Activated B cell treated with CpG ODN at 0.5 μM for 24 hours (primary cell): Measurements from ENCODE around the gene PRRT2. TPM values are rescaled to one million over a fixed set of nuclear protein-coding genes. Genes with fewer than 3 reads are reported as not detected.

Experiments used
- ATAC-seq: fragments of 200-7000 bp; cut with Tn5 transposase; one replicate; pipeline ENCODE4 v1.10.0; 2021; ENCODE audit warnings: low read depth, mild to moderate bottlenecking, moderate library complexity
- CTCF ChIA-PET: fragments of 350-600 bp; sonication (Branson Sonifier 250); formaldehyde crosslinking; loops from one replicate; lab custom pipeline; 2021; ENCODE audit warnings: antibody characterized with exemption; lab: Charles Lee
- POLR2A ChIA-PET: fragments of 350-600 bp; sonication (Branson Sonifier 250); formaldehyde crosslinking; loops from one replicate; lab custom pipeline; 2021; ENCODE audit warnings: antibody characterized with exemption; lab: Charles Lee
- DNase-seq: peaks from one replicate; pipeline ENCODE4 v3.0.0; 2022
- H3K27ac Mint-ChIP-seq: one replicate; pipeline ENCODE4 v1.8.0; 2020; ENCODE audit warnings: mixed read lengths
- H3K27me3 Mint-ChIP-seq: one replicate; pipeline ENCODE4 v1.8.0; 2021; ENCODE audit warnings: mixed read lengths
- H3K36me3 Mint-ChIP-seq: one replicate; pipeline ENCODE4 v1.8.0; 2021; ENCODE audit warnings: low read depth, mixed read lengths
- H3K4me1 Mint-ChIP-seq: one replicate; pipeline ENCODE4 v1.8.0; 2021; ENCODE audit warnings: mixed read lengths
- H3K4me3 Mint-ChIP-seq: one replicate; pipeline ENCODE4 v1.8.0; 2020; ENCODE audit warnings: mild to moderate bottlenecking, mixed read lengths
- H3K9me3 Mint-ChIP-seq: one replicate; pipeline ENCODE4 v1.8.0; 2020; ENCODE audit warnings: mixed read lengths
- intact Hi-C: fragments of 100-400 bp; cut with micrococcal nuclease; formaldehyde crosslinking; loops from one replicate; pipeline ENCODE4 v1.15.1; 2024
- total RNA-seq: library from RNA; stranded (reverse); gene quantifications from 2 replicates; pipeline ENCODE4 v1.2.3, GENCODE V29; 2022
- TF ChIP-seq, protein P1 (sequence below): fragments of 200-600 bp; IDR thresholded peaks from one replicate; pipeline ENCODE4 v1.8.0; 2022; ENCODE audit warnings: antibody characterized with exemption, mild to moderate bottlenecking

PRRT2 gene
- total RNA-seq, 1 donor from 2014 or later, result 0.11 TPM

DNA sequence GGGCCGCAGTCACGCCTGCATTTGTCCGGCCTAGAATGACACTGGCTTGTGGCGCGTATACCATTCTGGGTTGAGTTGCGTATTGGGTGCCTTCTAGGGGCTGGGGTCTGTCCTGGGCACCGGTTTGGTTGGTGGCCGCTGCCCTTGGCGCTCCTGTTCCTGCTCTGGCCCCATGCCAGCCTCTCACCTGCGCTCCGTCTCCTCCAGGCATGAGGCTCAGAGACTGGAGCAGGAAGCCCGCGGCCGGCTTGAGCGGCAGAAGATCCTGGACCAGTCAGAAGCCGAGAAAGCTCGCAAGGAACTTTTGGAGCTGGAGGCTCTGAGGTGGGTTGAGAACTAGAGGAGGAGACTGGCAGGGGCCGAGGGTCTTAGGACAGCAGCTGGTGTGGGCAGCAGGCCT lies 33.7 kb downstream of the PRRT2 start:
- ATAC-seq, result no peak
- Mint-ChIP-seq H3K4me3 (no peak overlapping the region), H3K9me3 (no peaks in the 10 kb centered on the region), H3K4me1 (no peaks in the 10 kb centered on the region), H3K27ac (no peak overlapping the region), H3K27me3 (no peaks in the 10 kb centered on the region), H3K36me3 (peaks cover 57% of the 10 kb centered on the region)
- intact Hi-C loops, result no loop called here
- DNase-seq, result no peak
- ChIA-PET CTCF (interaction anchor here (0.6 to 1.1 kb wide), 2 partner anchors 38 to 178 kb away, joined by 3 read pairs; partner anchors contain the start of gene C16orf92), POLR2A (no interaction called here)
- TF ChIP-seq, protein P1, sequence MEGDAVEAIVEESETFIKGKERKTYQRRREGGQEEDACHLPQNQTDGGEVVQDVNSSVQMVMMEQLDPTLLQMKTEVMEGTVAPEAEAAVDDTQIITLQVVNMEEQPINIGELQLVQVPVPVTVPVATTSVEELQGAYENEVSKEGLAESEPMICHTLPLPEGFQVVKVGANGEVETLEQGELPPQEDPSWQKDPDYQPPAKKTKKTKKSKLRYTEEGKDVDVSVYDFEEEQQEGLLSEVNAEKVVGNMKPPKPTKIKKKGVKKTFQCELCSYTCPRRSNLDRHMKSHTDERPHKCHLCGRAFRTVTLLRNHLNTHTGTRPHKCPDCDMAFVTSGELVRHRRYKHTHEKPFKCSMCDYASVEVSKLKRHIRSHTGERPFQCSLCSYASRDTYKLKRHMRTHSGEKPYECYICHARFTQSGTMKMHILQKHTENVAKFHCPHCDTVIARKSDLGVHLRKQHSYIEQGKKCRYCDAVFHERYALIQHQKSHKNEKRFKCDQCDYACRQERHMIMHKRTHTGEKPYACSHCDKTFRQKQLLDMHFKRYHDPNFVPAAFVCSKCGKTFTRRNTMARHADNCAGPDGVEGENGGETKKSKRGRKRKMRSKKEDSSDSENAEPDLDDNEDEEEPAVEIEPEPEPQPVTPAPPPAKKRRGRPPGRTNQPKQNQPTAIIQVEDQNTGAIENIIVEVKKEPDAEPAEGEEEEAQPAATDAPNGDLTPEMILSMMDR, result no peak

DNA sequence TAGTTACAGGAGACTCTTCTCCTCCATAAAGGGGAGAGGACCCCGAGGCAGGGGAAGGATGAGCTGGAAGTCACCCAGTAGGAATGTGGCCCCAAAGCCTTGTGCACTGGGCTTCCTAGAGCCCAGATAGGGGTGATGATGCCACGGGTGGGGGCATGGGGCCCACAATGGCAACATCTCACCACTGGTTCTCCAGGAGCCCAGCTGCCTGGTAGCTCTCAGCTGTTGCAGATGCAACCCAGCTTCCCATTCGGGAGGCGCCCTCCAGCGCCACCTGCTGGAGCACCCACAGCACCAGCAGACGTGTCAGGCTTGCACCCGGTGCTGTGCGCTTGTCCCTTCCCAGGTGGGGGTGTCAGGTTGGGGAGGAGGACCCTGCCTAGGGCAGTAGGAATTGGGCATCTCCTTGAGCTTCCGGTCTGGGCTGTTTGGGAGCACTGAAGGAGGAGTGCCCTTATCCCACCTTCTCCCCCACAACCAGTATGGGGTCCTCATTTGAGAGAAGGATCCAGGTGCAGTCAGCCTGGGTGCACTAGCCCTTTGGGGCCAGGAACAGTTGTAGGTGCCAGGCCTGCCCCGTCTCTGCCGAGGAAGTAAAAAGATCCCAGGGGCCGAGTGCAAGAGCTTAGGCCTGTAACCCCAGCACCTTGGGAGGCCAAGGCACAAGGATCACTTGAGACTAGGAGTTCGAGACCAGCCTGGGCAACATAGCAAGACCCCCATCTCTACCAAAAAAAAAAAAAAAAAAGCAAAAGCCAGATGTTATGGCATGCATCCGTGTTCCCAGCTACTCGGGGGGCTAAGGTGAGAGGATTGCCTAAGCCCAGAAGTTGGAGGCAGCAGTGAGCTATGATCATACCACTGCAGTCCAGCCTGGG lies 36.7 kb downstream of the PRRT2 start:
- Mint-ChIP-seq H3K4me3 (no peak overlapping the region), H3K4me1 (no peaks in the 10 kb centered on the region), H3K36me3 (peaks cover 39% of the 10 kb centered on the region), H3K27me3 (no peaks in the 10 kb centered on the region), H3K9me3 (no peaks in the 10 kb centered on the region), H3K27ac (no peak overlapping the region)
- intact Hi-C loops, result loop anchor here (1.0 kb wide), 5 partner anchors 27 to 156 kb away; partner anchors contain the start of gene KIF22
- ATAC-seq, result peak; percentile 82
- POLR2A ChIA-PET, result interaction anchor here (0.6 to 3.0 kb wide), 8 partner anchors 28 to 148 kb away, joined by 3 to 14 read pairs (median 6); partner anchors contain the start of genes KIF22, MAZ, MVP and PAGR1
- TF ChIP-seq, protein P1, result peak; percentile 52
- CTCF ChIA-PET, result interaction anchor here (0.6 to 3.3 kb wide), 25 partner anchors 8 to 250 kb away, joined by 3 to 43 read pairs (median 4); partner anchors contain the start of genes CDIPT, MVP and PAGR1
- peak; percentile 60 for DNase-seq

DNA sequence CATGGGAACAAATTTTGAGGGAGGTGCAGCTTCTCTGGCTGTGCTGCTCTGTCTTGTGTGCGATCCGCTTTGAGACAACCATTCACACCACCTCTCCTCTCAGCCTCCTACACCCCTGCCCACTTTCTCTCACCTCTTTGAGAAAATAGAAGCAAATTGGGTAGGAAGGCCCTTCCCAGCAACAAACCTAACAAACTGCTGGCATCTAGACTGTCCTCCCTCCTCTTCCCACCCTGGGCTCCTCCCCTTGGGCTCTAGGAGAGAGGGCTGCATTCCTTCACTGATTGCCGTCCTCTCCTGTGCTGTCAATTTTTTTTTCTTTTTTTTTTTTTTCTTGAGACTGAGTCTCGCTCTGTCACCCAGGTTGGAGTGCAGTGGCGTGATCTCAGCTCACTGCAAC lies 37.5 kb downstream of the PRRT2 start:
- Mint-ChIP-seq H3K4me3 (no peak overlapping the region), H3K27me3 (no peaks in the 10 kb centered on the region), H3K36me3 (peaks cover 32% of the 10 kb centered on the region), H3K4me1 (no peaks in the 10 kb centered on the region), H3K9me3 (no peaks in the 10 kb centered on the region), H3K27ac (no peak overlapping the region)
- TF ChIP-seq, protein P1, result no peak
- no peak for ATAC-seq
- ChIA-PET CTCF (interaction anchor here (0.6 to 3.3 kb wide), 5 partner anchors 11 to 158 kb away, joined by 3 to 43 read pairs (median 5); partner anchors contain the start of gene MVP), POLR2A (interaction anchor here (0.6 to 3.0 kb wide), 3 partner anchors 29 to 92 kb away, joined by 4 to 12 read pairs (median 6); partner anchors contain the start of genes KIF22 and MVP)
- no peak for DNase-seq
- intact Hi-C loops, result no loop called here

DNA sequence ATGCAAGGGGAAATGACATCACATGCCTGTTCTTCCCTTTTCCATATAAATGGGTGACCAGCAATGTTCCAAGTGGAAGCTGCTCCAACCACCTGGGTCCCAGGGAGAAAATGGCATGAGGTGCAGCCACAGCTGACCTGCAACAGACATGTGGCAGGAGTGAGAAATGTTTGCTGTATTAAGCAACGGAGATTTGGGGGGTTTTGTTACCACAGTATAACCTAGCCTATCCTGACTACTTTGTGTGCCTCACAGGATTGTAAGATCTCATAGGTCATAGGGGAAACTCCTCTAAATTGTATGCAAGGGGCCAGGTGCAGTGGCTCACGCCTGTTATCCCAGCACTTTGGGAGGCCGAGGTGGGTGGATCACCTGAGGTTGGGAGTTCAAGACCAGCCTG lies 39.0 kb downstream of the PRRT2 start:
- no peak overlapping the region for H3K27ac Mint-ChIP-seq

More for the DNA sequence above, 39.0 kb downstream of the PRRT2 start:
- no peak overlapping the region for H3K4me3 Mint-ChIP-seq
- no peaks in the 10 kb centered on the region for H3K27me3 Mint-ChIP-seq
- H3K9me3 Mint-ChIP-seq, result no peaks in the 10 kb centered on the region
- intact Hi-C loops, result no loop called here
- ATAC-seq (no peak), DNase-seq (no peak)
- ChIA-PET POLR2A (interaction anchor here (0.6 to 0.7 kb wide), 6 partner anchors 30 to 324 kb away, joined by 3 to 6 read pairs (median 5); no protein-coding TSS in a partner anchor), CTCF (no interaction called here)
- H3K36me3 Mint-ChIP-seq, result peaks cover 18% of the 10 kb centered on the region
- no peaks in the 10 kb centered on the region for H3K4me1 Mint-ChIP-seq
- TF ChIP-seq, protein P1, result no peak
